HCT116 (cell line): ENCODE measurements around the gene IL11. TPM values are rescaled to one million over a fixed set of nuclear protein-coding genes. Genes with fewer than 3 reads are reported as not detected.

ENCODE experiments used
- ATAC-seq: fragments of 200-7000 bp; cut with Tn5 transposase; 2 replicates; pipeline ENCODE4 v1.9.1; 2020; ENCODE audit warnings: mild to moderate bottlenecking, moderate library complexity
- BruUV-seq: library from RNA; stranded (reverse); fragments of 400-500 nt; replicated peaks from 2 replicates; lab custom pipeline; 2021; lab: Mats Ljungman, UMichigan
- CTCF ChIA-PET: fragments of 300-600 bp; sonication (Branson Sonifier 250); formaldehyde crosslinking; loops from one replicate; lab custom pipeline; 2021; ENCODE audit warnings: antibody characterized with exemption; lab: Charles Lee
- POLR2A ChIA-PET: fragments of 300-600, 350-600 bp; sonication (Branson Sonifier 250); formaldehyde crosslinking; loops from one replicate; lab custom pipeline; 2021; ENCODE audit warnings: antibody characterized with exemption; lab: Charles Lee
- RAD21 ChIA-PET, 2 experiments: fragments of 300-600 bp; sonication (Branson Sonifier 250); formaldehyde crosslinking; loops; one replicate each; lab custom pipeline; 2023; ENCODE audit warnings: low total read pairs in 2 of 2; ENCODE audit not compliant: uncharacterized antibody in 2 of 2, unreplicated experiment in 2 of 2, low non-redundant PET in 1 of 2; lab: Charles Lee
- DNase-seq: peaks from one replicate; pipeline ENCODE4 v3.0.0-alpha.2; 2010; ENCODE audit warnings: low read depth, low spot score
- H2AFZ ChIP-seq: fragments of 200-600 bp; shearing (Covaris generic), sonication (generic); 2 replicates; pipeline ENCODE4 v1.6.1; 2017; ENCODE audit warnings: low read depth, mixed run types, mixed read lengths, antibody characterized with exemption, low read length; ENCODE audit not compliant: poor library complexity, severe bottlenecking
- H3K27ac ChIP-seq: 2 replicates; pipeline ENCODE4 v1.5.1; 2012; ENCODE audit warnings: low read depth, low read length
- H3K27me3 ChIP-seq: fragments of 200-600 bp; sonication (generic); 2 replicates; pipeline ENCODE4 v1.6.1; 2016; ENCODE audit warnings: mixed run types, low read length, mixed read lengths; ENCODE audit not compliant: insufficient read depth
- H3K36me3 ChIP-seq, 2 experiments: fragments of 200-500 bp in 1 of 2; fragments of 200-600 bp in 1 of 2; sonication (Bioruptor generic) in 1 of 2; sonication (generic) in 1 of 2; 2 replicates each; pipeline versions ENCODE4 v1.5.1 to v1.6.1; 2014 to 2016; ENCODE audit warnings: low read length in 2 of 2, inconsistent platforms in 1 of 2, mixed read lengths in 1 of 2, mixed run types in 1 of 2; ENCODE audit not compliant: insufficient read depth in 2 of 2, control insufficient read depth in 1 of 2
- H3K4me1 ChIP-seq, 2 experiments: fragments of 200-600 bp in 1 of 2; sonication (generic) in 1 of 2; 2 replicates each; pipeline versions ENCODE4 v1.5.1 to v1.6.1; 2012 to 2017; ENCODE audit warnings: low read length in 2 of 2, inconsistent platforms in 1 of 2, mild to moderate bottlenecking in 1 of 2, mixed read lengths in 1 of 2, mixed run types in 1 of 2, moderate library complexity in 1 of 2; ENCODE audit not compliant: insufficient read depth in 2 of 2, control insufficient read depth in 1 of 2
- H3K4me2 ChIP-seq: fragments of 200-600 bp; sonication (generic); 2 replicates; pipeline ENCODE4 v1.6.1; 2017; ENCODE audit warnings: mixed run types, low read length, mixed read lengths
- H3K4me3 ChIP-seq, 2 experiments: fragments of 200-600 bp in 1 of 2; sonication (generic) in 1 of 2; replicated peaks in 1 of 2; 2 replicates each; pipeline ENCODE4 v1.5.1; 2011 to 2016; ENCODE audit warnings: low read length in 2 of 2, control low read depth in 1 of 2, low read depth in 1 of 2, mild to moderate bottlenecking in 1 of 2, mixed read lengths in 1 of 2, mixed run types in 1 of 2
- H3K79me2 ChIP-seq: fragments of 200-600 bp; sonication (generic); 2 replicates; pipeline ENCODE4 v1.6.1; 2017; ENCODE audit warnings: mild to moderate bottlenecking, mixed run types, low read length, moderate library complexity, mixed read lengths; ENCODE audit not compliant: insufficient read depth
- H3K9ac ChIP-seq: fragments of 200-600 bp; sonication (generic); 2 replicates; pipeline ENCODE4 v1.6.1; 2016; ENCODE audit warnings: low read length, mixed read lengths
- H3K9me2 ChIP-seq: fragments of 200-600 bp; sonication (generic), shearing (Covaris generic); 2 replicates; pipeline ENCODE4 v1.6.1; 2017; ENCODE audit warnings: mixed run types, mild to moderate bottlenecking, moderate library complexity; ENCODE audit not compliant: insufficient read depth
- H3K9me3 ChIP-seq, 2 experiments: fragments of 200-500 bp in 1 of 2; fragments of 200-600 bp in 1 of 2; sonication (Bioruptor generic) in 1 of 2; sonication (generic) in 1 of 2; 2 replicates each; pipeline ENCODE4 v1.6.1; 2014 to 2017; ENCODE audit warnings: low read length in 2 of 2, mixed read lengths in 2 of 2, inconsistent platforms in 1 of 2, low read depth in 1 of 2, mild to moderate bottlenecking in 1 of 2, mixed run types in 1 of 2, moderate library complexity in 1 of 2; ENCODE audit not compliant: control insufficient read depth in 1 of 2, insufficient read depth in 1 of 2
- H4K20me1 ChIP-seq: fragments of 200-600 bp; sonication (generic), shearing (Covaris generic); 2 replicates; pipeline ENCODE4 v1.6.1; 2017; ENCODE audit warnings: mixed run types, mild to moderate bottlenecking, moderate library complexity; ENCODE audit not compliant: insufficient read depth
- ATF3 ChIP-seq: IDR thresholded peaks from 2 replicates; pipeline ENCODE4 v1.6.1; 2012
- CBX3 ChIP-seq: IDR thresholded peaks from 2 replicates; pipeline ENCODE4 v1.6.1; 2012; ENCODE audit warnings: low read depth
- CEBPB ChIP-seq: IDR thresholded peaks from 2 replicates; pipeline ENCODE4 v1.6.1; 2012; ENCODE audit warnings: low read depth
- EGR1 ChIP-seq: IDR thresholded peaks from 2 replicates; pipeline ENCODE4 v1.6.1; 2012; ENCODE audit warnings: low read depth
- ELF1 ChIP-seq: IDR thresholded peaks from 2 replicates; pipeline ENCODE4 v1.6.1; 2012; ENCODE audit warnings: low read depth, borderline replicate concordance
- EZH2 ChIP-seq: fragments of 200-600 bp; sonication (generic); IDR thresholded peaks from 2 replicates; pipeline ENCODE4 v1.6.1; 2017; ENCODE audit warnings: antibody characterized with exemption, mixed run types
- EZH2phosphoT487 ChIP-seq: fragments of 200-600 bp; IDR thresholded peaks from 2 replicates; pipeline ENCODE4 v1.6.1; 2018; ENCODE audit warnings: antibody characterized with exemption, borderline replicate concordance
- JUND ChIP-seq: IDR thresholded peaks from 2 replicates; pipeline ENCODE4 v1.6.1; 2012
- RAD21 ChIP-seq: IDR thresholded peaks from 2 replicates; pipeline ENCODE4 v1.6.1; 2012; ENCODE audit warnings: low read depth, mild to moderate bottlenecking
- SIN3A ChIP-seq: IDR thresholded peaks from 2 replicates; pipeline ENCODE4 v1.6.1; 2012; ENCODE audit warnings: low read depth
- SRF ChIP-seq: IDR thresholded peaks from 2 replicates; pipeline ENCODE4 v1.6.1; 2012; ENCODE audit warnings: low read depth
- TCF7L2 ChIP-seq: IDR thresholded peaks from 2 replicates; pipeline ENCODE4 v1.7.0; 2011; ENCODE audit warnings: borderline replicate concordance, inconsistent platforms; ENCODE audit not compliant: insufficient read depth, insufficient read length; ENCODE audit errors: extremely low read depth
- YY1 ChIP-seq: IDR thresholded peaks from 2 replicates; pipeline ENCODE4 v1.6.1; 2011; ENCODE audit warnings: low read length, low read depth, moderate library complexity, mild to moderate bottlenecking; ENCODE audit not compliant: insufficient replicate concordance; ENCODE audit errors: extremely low read depth
- ZBTB33 ChIP-seq: IDR thresholded peaks from 2 replicates; pipeline ENCODE4 v1.6.1; 2011; ENCODE audit warnings: mild to moderate bottlenecking, low read length, moderate library complexity; ENCODE audit not compliant: insufficient replicate concordance; ENCODE audit errors: extremely low read depth
- ZFX ChIP-seq: fragments of 450-650 bp; IDR thresholded peaks from 2 replicates; pipeline ENCODE4 v1.6.1; 2017
- ZNF274 ChIP-seq: fragments of 200-500 bp; sonication (Bioruptor generic); IDR thresholded peaks from 2 replicates; pipeline ENCODE4 v1.6.1; 2014; ENCODE audit warnings: mild to moderate bottlenecking, low read depth, low read length, inconsistent platforms
- intact Hi-C: fragments of 100-400 bp; cut with micrococcal nuclease; formaldehyde crosslinking; loops from 2 replicates; pipeline ENCODE4 v1.10.0; 2022
- total RNA-seq: library from RNA; stranded (reverse); gene quantifications from one replicate; pipeline ENCODE4 v1.2.1, GENCODE V29; 2021; ENCODE audit not compliant: unreplicated experiment

The IL11 gene
- total RNA-seq, 1 experiment from 2014 or later = 2.8 TPM

- CTCF ChIA-PET = interaction anchor here (2.0 kb wide), 1 partner anchor 261 kb away, joined by 6 read pairs; no protein-coding TSS in a partner anchor
- H3K36me3 ChIP-seq = peaks cover 33 to 43% of the 10 kb centered on the region in 2 experiments
These were observed 36.7 kb upstream of the IL11 start for GRCh38 chr19:55406826-55407549.

GRCh38 chr19:55406091-55406825 is 36.0 kb upstream of the IL11 start:
- Histone ChIP-seq H3K4me3 (peak overlapping the region; percentile 81 to 93), H3K27ac (peak overlapping the region; percentile 95), H3K4me2 (peak overlapping the region; percentile 83), H3K9me3 (no peaks in the 10 kb centered on the region), H4K20me1 (peaks cover 17% of the 10 kb centered on the region; the same call in 1 of the 2 replicates), H3K9ac (peak overlapping the region; percentile 99), H3K79me2 (peaks cover 54% of the 10 kb centered on the region), H3K27me3 (no peaks in the 10 kb centered on the region), H3K4me1 (peaks cover 12 to 27% of the 10 kb centered on the region in 2 experiments), H3K9me2 (no peaks in the 10 kb centered on the region), H2AFZ (no peak overlapping the region)
- ATAC-seq = no peak
- intact Hi-C loops = no loop called here
- ChIA-PET RAD21 (no interaction called here), CTCF (no interaction called here), POLR2A (interaction anchor here (1.1 to 1.9 kb wide), 5 partner anchors 9 to 198 kb away, joined by 3 to 13 read pairs (median 5); partner anchors contain the start of genes HSPBP1, KMT5C and TMEM238)
- TSS peak; percentile 66 for BruUV-seq
- TF ChIP-seq ELF1 (no peak), YY1 (no peak), ZBTB33 (no peak), CEBPB (no peak), ATF3 (no peak), CBX3 (no peak), RAD21 (no peak), JUND (no peak), ZNF274 (no peak), EGR1 (no peak), EZH2 (no peak), EZH2phosphoT487 (no peak), SRF (no peak), TCF7L2 (no peak)
- TF ChIP-seq, all 23 proteins: peak for 0
- no peak for DNase-seq
- H3K36me3 ChIP-seq = peaks cover 37 to 48% of the 10 kb centered on the region in 2 experiments

More at GRCh38 chr19:55406826-55407549, 36.7 kb upstream of the IL11 start:
- peak; percentile 3 for ATAC-seq
- Histone ChIP-seq H3K27me3 (no peaks in the 10 kb centered on the region), H3K79me2 (peaks cover 54% of the 10 kb centered on the region), H3K27ac (peak overlapping the region; percentile 95), H3K4me2 (peak overlapping the region; percentile 83), H4K20me1 (peaks cover 17% of the 10 kb centered on the region; the same call in 1 of the 2 replicates), H2AFZ (no peak overlapping the region), H3K9me2 (no peaks in the 10 kb centered on the region), H3K4me1 (peaks cover 12 to 27% of the 10 kb centered on the region in 2 experiments), H3K9ac (peak overlapping the region; percentile 99), H3K4me3 (peak overlapping the region; percentile 81 to 93), H3K9me3 (no peaks in the 10 kb centered on the region)
- no peak for DNase-seq
- TF ChIP-seq JUND (no peak), CBX3 (no peak), EZH2 (no peak), RAD21 (no peak), ZFX (no peak), SIN3A (no peak)
- no TSS peak for BruUV-seq
- POLR2A ChIA-PET = interaction anchor here (0.6 to 1.9 kb wide), 20 partner anchors 8 to 327 kb away, joined by 3 to 17 read pairs (median 6); partner anchors contain the start of genes HSPBP1, ISOC2, PPP6R1 and TMEM238
- intact Hi-C loops = no loop called here
- RAD21 ChIA-PET = no interaction called here
